Thyroid gland (tissue), 4 donors: ENCODE measurements around the gene LMBR1L. TPM values are rescaled to one million over a fixed set of nuclear protein-coding genes. Genes with fewer than 3 reads are reported as not detected.

Experiments used
- DNase-seq, 2 donors: peaks; one replicate each; pipeline ENCODE4 v3.0.0-alpha.2; 2019
- H3K27ac ChIP-seq, 3 donors: fragments of 200-600 bp; sonication (generic); 1 replicate in 2 of 3; 2 replicates in 1 of 3; pipeline ENCODE4 v1.5.1; 2016 to 2019; ENCODE audit warnings: mild to moderate bottlenecking in 1 of 3, moderate library complexity in 1 of 3
- H3K27me3 ChIP-seq: fragments of 200-600 bp; sonication (generic); one replicate; pipeline ENCODE4 v1.5.1; 2019
- H3K36me3 ChIP-seq, 2 donors: fragments of 200-600 bp; sonication (generic); one replicate each; pipeline ENCODE4 v1.5.1; 2016 to 2019
- H3K4me1 ChIP-seq, 2 donors: fragments of 200-600 bp; sonication (generic); one replicate each; pipeline ENCODE4 v1.5.1; 2017 to 2019
- H3K4me3 ChIP-seq, 3 donors: fragments of 200-600 bp; sonication (generic); replicated peaks in 1 of 3; 1 replicate in 2 of 3; 2 replicates in 1 of 3; pipeline ENCODE4 v1.5.1; 2016; ENCODE audit warnings: mild to moderate bottlenecking in 1 of 3
- H3K9me3 ChIP-seq: fragments of 200-600 bp; sonication (generic); one replicate; pipeline ENCODE4 v1.5.1; 2017
- CTCF ChIP-seq, 6 experiments: fragments of 200-600 bp in 3 of 6; fragments of 450-650 bp in 3 of 6; sonication (generic) in 3 of 6; IDR thresholded peaks; one replicate each; pipeline ENCODE4 v1.5.1; 2016 to 2019; ENCODE audit warnings: antibody characterized with exemption in 6 of 6, mild to moderate bottlenecking in 2 of 6, inconsistent platforms in 1 of 6, moderate library complexity in 1 of 6
- POLR2A ChIP-seq, 2 donors: fragments of 450-650 bp; IDR thresholded peaks; one replicate each; pipeline ENCODE4 v1.6.1; 2017; ENCODE audit warnings: antibody characterized with exemption in 2 of 2, mild to moderate bottlenecking in 2 of 2, moderate library complexity in 1 of 2
- WGBS, 2 donors: methylation state at CpG; one replicate each; pipeline ENCODE4 v1.1.5; 2017; 5-methylcytosine and 5-hydroxymethylcytosine counted together
- intact Hi-C: fragments of 100-400 bp; cut with DNase I; formaldehyde crosslinking; loops from one replicate; pipeline ENCODE4 v1.15.1; 2023
- total RNA-seq, 4 donors: library from RNA; depleted of rRNA; stranded (reverse); fragments of >200 nt; gene quantifications; one replicate each; pipeline ENCODE4 v1.2.3, GENCODE V29; 2016

Gene LMBR1L
- total RNA-seq, 4 donors from 2014 or later: 30.4 to 54.8 (median 46.6) TPM

DNA sequence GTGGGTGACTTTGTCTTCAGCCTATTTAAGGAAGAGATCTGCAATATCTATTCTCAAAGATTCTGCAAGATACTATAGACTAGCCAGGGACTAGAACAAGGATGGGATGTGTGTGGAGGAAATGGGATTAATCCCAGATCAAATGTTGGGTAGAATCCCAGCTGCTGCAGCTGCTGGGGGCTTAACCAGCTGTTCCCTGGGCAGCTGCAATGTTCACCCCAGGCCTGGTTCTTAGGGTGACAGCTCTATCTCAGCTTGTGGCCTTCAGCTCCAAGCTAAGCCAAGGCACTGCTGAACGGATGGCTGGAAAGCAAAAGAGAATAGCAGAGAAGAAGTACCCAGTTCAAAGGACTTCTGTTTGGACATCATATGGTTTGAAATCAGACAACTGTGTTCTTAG lies 30.9 kb downstream of the LMBR1L start:
- intact Hi-C loops: loop anchor here (10.0 kb wide), 1 partner anchor 155 kb away; no protein-coding TSS in a partner anchor
- WGBS, 2 donors: 65 to 76% methylated on average over 1 of the region's 1 CpG

DNA sequence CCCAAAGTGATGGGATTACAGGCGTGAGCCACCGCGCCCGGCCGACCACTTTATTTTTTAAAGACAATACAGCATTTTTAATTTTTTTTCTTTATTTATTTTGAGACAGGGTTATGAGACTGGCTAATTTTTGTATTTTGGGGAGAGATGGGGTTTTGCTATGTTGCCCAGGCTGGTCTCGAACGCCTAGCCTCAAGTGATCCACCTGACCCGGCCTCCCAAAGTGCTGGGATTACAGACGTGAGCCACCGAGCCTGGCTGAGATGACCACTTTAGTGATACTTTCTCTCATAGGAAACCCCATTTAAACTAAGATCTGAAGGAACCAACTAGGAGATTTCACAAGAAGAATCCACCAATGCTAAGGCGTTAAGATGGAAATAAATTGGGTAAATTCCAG lies 39.7 kb downstream of the LMBR1L start:
- Histone ChIP-seq H3K27me3 (no peaks in the 10 kb centered on the region), H3K4me3 (no peak overlapping the region), H3K27ac (no peak overlapping the region), H3K9me3 (no peaks in the 10 kb centered on the region), H3K4me1 (peaks cover 5 to 8% of the 10 kb centered on the region in 2 donors), H3K36me3 (no peaks in the 10 kb centered on the region)
- WGBS, 2 donors: 93 to 94% methylated on average over 11 of the region's 11 CpGs
- DNase-seq: no peak
- TF ChIP-seq CTCF (IDR thresholded peaks at IDR 0.05) (no peak), POLR2A (IDR thresholded peaks at IDR 0.05) (no peak)
- intact Hi-C loops: no loop called here

More for the DNA sequence above, 30.9 kb downstream of the LMBR1L start:
- Histone ChIP-seq H3K4me1 (no peaks in the 10 kb centered on the region), H3K9me3 (no peaks in the 10 kb centered on the region), H3K27me3 (no peaks in the 10 kb centered on the region), H3K27ac (no peak overlapping the region), H3K36me3 (no peaks in the 10 kb centered on the region), H3K4me3 (no peak overlapping the region)
- TF ChIP-seq CTCF (IDR thresholded peaks at IDR 0.05): no peak
- no peak for TF ChIP-seq POLR2A (IDR thresholded peaks at IDR 0.05)
- DNase-seq: no peak

GRCh38 chr12:49069507-49070346 lies 40.9 kb downstream of the LMBR1L start, which contains the start of gene RHEBL1:
Gene RHEBL1 (minus strand): TSS chr12:49069979. CDS start chr12:49069785, 194 bp downstream.
- TF ChIP-seq POLR2A (IDR thresholded peaks at IDR 0.05) (peak in 1 of 2 donors; percentile 45), CTCF (IDR thresholded peaks at IDR 0.05) (no peak)
- WGBS, 2 donors: 0 to 1% methylated on average over 55 to 58 of the region's 60 CpGs
- Histone ChIP-seq H3K9me3 (no peaks in the 10 kb centered on the region), H3K27me3 (no peaks in the 10 kb centered on the region), H3K36me3 (no peaks in the 10 kb centered on the region), H3K4me1 (peaks cover 5 to 8% of the 10 kb centered on the region in 2 donors), H3K4me3 (peak within 1 kb of the TSS; percentile 38 to 50 (median 43)), H3K27ac (peak within 1 kb of the TSS in 2 of 3 donors; percentile 15 to 55)
- intact Hi-C loops: loop anchor here (5.0 kb wide), 1 partner anchor 43 kb away; the partner anchor contains the start of gene LMBR1L
- peak; percentile 99 for DNase-seq

DNA sequence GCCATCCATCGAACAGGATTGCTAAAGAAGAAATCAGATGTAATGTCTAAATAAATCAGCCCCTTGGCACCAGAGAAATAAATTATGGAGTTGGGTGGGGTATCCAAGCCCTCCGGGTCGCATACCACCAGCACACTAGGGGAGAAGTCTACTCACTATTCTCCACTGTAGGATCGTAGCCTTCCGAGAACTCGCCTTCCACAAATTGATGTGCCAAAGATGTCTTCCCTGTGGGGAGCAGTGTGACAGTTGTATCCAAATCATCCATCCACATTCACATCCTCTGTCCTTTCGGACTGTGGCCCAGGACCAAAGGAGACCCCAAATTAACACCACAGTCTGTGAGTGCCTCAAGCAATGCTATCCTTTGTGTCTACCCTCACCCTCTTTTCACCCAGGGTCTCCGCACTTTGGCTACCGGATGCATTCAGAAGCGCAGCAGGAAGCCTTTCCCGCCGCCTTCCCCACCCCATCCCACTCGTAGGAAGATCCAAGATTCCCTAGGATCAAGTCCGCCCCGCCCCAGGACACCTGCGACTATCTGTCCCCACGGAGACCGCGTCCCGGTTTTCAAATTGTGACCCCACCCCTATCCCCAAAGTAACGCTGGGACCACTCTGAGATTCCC lies 41.7 kb downstream of the LMBR1L start:
- intact Hi-C loops: loop anchor here (5.0 kb wide), 1 partner anchor 43 kb away; the partner anchor contains the start of gene LMBR1L
- WGBS, 2 donors: 18 to 24% methylated on average over 21 of the region's 21 CpGs

More for the DNA sequence above, 41.7 kb downstream of the LMBR1L start:
- peak in 1 of 2 donors; percentile 13 for DNase-seq
- H3K27me3 ChIP-seq: no peaks in the 10 kb centered on the region
- TF ChIP-seq POLR2A (IDR thresholded peaks at IDR 0.05) (no peak), CTCF (IDR thresholded peaks at IDR 0.05) (no peak)
- H3K36me3 ChIP-seq: no peaks in the 10 kb centered on the region
- H3K4me3 ChIP-seq: peak overlapping the region; percentile 38 to 50 (median 43)
- peaks cover 5 to 8% of the 10 kb centered on the region in 2 donors for H3K4me1 ChIP-seq
- no peaks in the 10 kb centered on the region for H3K9me3 ChIP-seq
- peak overlapping the region in 2 of 3 donors; percentile 15 to 55 for H3K27ac ChIP-seq
